IPS DF 19.7 (cell line): Measurements from ENCODE around the gene BEND6.

Experiments
- DNase-seq: peaks from one replicate; pipeline ENCODE4 v3.0.0-alpha.2; 2013; ENCODE audit warnings: low read depth, low spot score

BEND6 gene, protein sequence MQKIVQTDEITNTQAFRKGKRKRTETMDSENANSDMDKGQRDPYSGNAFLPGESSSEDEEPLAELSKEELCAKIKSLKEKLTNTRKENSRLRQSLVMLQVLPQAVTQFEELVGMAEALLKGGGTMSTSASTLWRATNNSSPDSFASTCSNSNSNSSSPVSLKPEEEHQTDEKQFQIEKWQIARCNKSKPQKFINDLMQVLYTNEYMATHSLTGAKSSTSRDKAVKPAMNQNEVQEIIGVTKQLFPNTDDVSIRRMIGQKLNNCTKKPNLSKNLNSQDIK

DNA sequence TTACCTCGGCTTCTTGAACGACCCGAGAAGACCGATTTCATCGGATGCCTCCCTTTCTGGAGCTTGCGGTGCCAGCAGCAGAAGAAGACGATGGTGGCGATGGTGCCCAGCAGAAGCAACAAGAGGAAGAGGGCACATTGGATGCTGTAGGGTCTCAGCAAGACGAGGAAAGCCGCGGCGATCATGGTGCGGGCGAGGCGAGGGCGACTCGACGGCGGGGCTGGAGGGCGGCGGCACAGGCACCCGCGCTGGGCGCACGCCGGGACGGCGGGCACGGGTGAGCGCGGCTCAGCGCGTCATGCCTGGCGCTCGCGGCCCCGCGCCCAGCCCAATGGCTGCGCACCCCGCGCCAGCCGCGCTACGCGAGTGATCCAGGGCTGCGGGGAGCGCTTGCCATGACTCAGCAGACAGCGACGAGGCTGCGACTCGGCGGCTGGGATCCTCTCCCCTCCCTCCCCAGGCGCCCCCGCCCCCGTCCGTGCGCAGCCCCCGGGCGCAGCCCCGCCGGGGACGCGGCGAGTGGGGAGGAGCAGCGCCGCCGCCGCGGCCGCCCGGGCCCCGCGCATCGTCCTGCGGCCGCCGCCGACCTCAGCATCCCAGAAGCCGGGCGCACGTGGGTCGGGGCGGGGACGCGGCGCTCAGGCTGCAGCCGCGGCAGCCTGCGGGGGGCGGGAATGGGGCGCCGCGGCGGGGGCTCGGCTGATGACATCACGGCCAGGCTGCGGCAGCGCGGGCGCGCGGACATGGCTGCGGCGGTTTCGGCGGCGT is at the start of gene BEND6:
BEND6 (plus strand) TSS at position 705 of the 768 bp plus-strand sequence. CDS start 26,704 bp downstream, outside the sequence.
- no peak for DNase-seq

DNA sequence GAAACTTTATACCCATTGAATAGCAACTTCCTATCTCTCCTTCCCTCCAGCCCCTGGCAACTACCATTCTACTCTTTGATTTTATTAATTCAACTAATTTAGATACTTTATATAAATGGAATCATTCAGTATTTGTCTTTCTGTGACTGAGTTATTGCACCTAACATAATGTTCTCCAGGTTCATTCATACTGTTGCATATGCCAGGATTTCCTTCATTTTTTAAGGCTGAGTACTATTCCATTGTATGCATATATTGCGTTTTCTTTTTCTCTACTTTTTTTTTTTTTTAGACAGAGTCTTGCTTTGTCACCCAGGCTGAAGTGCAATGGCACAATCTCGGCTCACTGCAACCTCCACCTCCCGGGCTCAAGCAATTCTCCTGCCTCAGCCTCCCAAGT is 49.5 kb upstream of the BEND6 start:
- DNase-seq: no peak

DNA sequence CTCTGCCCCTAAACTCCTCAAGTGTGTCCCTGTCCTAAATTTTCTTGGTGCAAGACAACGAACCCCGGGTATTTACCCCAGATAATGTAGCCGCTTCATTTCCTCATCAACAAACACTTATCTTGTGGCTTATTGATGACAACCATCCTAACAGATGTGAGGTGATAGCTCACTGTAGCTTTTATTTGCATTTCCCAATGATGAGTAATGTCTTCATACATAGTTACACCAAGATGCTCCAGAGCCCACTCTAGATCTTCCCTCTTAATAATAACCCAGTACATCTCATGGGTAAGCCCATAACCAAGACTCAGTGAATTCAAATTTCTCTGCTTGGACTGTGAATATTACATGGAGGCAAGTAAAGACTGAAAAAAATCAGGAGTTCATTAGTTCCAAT is 48.2 kb upstream of the BEND6 start:
- no peak for DNase-seq

DNA sequence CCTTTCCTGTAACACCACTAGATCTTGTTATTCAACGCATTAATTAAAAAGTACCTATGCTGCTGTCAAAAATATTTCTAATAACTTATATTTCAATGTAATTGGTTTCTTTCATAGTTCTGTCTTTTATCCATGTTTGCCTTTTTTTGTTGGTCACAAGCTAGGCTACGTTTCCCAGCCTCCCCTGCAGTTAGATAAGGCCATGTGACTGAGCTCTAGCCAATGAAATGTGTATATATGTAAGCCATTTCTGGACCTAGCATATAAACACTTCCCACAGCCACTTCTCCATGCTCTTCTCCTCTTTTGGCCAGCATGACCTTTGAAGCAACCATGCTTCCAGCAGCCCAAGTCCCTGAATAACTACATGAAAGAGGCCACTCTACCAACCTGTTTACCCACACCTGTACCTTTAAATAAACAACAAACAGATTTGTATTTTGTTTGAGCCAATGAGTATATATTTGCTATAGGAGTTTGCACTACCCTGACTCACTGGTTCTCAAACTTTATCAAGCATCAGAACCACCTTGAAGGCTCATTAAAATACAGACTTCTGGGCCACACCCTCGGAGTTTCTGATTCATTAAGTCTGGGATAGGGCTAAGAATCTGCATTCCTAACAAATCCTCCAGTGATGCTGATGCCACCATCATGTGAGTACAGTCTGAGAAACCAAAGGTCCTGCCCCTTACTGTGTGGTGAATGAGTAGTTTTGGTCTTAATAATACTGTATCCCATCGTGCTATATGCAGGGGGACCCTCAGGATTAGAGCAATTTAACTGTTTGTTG is 45.6 kb upstream of the BEND6 start:
- no peak for DNase-seq

DNA sequence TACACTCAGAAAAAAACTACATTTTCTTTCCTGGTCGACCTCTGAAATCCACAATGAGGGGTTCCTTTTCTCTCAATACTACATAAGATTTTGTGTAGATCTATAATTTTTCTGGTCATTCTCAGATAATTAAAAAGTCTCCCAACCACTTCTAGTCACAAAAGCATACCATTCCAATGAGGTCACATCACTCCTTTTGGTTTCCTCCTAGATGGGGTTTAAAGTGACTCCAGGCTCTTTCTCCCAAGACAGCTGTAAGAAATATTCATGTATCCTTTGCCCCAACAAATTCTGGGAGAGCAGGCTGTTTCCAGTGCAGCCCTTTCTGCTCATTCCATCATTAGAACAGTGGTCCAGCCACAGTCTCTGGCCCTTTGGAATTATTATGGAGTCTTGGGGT is 43.1 kb upstream of the BEND6 start:
- DNase-seq: no peak

DNA sequence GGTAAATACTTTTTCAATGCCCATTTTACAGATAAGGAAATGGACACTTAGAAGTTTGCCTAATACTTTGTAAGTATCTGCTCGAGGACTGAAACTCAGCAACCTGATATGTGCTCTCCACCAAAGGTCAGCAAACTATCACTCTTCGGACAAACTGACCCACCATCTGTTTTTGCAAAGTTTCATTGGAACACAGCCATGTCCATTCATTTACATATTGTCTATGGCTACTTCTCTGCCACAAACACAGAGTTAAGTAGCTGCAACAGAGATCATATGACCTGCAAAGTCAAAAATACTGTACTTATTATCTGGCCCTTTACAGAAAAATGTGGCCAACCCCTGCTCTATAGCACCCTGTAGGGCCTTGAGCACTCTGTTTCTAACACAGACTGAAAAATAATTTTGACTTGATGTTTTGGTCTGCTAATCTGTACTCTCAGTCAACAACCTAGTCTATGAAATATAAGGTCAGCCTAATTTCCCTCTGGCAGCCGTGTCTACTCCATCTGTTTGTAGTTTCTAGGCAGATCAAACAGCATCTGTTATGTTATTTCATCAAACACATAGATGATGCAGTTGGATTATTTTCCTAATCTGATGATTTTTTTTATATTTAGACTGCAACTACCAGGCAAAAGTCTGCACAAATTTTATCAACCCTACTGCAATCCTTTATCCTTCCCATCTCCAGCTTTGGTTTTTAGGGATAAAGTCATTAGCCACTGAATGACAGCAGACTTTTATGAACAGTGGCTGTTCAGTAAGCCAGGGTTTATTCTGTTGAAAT is 41.4 kb upstream of the BEND6 start:
- DNase-seq: no peak

DNA sequence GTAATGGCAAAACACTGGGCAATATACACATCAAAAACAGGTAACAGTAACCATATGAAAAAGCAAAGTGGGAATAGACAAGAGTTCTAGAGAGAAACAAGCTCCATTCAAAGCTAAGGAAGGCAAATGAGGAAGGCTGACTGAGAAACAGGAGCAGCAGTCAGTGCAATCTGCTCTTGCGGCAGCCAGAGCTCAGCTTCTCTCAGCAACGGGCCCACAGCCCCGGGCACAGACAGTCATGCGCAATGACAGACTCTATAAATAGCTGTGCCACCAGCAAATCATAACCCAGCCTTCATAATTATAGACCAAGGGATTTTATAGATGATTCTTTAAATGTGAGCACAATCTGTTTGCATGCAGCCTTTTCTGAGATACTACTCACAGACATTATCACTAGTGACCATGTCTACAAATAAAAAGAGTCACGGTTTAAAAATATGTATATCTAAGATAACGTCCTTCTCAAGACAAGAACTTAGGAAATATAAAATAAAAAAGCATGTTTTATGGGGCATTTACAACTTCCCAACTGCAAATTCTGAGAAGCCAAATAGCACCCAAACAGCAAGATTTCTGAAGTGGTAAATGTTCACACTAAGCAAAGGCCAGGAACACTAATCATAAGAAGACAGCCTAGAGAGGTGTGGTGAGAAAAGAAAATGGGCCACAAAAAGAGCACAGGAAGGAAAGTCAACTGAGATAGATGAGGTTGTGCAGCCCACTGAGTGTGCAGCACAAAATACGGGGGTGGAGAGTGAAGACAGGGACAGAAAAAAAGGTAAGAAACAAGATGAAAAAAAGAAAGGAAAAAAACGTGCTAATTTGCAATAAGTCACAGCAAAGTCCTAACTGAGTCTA is 39.9 kb upstream of the BEND6 start:
- no peak for DNase-seq

DNA sequence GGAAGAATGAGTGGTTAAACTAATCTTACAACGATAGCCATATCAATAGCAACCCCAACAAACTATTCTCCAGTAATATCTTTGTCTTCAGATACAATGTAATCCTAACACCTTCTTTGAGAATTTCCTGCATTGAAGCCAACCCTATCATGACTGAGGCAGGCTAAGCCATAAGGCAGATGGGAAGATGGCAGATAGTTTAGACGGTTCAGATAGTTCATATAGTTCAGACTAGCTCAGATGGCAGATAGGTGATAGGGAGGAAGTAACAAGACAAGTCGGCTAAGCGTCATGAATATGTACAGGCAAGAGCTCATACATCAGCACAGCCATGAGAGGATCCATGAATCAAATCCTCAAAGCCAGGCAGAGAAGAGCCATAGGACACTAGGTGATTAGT is 39.1 kb upstream of the BEND6 start:
- no peak for DNase-seq

DNA sequence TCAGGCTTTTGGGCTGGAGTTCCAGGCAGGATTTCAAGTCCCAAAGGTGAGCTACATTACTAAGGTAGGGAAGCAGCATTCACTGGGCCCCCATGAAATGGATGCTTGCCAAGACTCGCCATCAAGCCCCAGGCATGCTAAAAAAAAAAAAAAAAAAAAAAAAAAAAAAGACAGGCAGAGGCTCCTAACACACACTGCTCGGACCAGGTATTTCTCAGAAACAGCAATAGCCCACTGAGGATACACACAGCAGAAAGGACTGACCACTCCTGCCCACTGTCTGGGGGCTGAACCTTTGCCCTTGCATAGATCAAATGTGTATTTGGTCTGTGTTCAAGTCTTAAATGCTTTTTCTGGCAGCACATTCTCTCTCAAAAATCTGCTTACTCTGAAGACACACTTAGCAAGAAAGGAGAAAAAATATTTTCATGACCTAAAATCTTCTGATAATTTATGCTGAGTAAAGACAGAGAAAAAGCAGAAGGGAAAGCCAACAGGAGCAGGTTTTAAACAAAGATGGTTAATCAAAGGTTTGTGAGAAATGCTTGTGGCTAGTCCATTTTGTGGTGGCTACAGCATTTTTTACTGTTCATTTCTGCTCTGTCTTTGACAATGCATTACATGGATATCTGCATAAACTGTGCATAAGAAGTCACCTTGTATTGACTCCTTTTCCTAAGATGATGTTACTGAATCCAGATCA is 37.9 kb upstream of the BEND6 start:
- no peak for DNase-seq

DNA sequence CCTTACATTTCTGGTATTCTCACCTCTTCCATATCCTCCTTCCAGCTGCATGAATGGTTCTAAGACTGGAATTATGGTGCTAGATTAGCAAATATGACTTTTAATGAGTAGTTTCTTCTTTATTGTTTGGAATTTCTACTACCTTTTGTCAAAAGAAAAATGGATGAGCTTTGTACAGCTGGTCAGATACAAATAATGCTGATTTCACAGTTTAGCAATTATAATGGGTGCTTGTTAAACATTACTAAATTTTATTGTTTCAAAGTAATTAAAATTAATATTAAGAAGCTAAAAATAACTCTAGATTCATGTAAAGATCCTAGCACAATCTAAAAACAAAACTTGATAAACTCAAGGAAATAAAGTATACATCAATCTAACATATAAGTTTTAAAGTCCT is 32.3 kb upstream of the BEND6 start:
- DNase-seq: no peak

DNA sequence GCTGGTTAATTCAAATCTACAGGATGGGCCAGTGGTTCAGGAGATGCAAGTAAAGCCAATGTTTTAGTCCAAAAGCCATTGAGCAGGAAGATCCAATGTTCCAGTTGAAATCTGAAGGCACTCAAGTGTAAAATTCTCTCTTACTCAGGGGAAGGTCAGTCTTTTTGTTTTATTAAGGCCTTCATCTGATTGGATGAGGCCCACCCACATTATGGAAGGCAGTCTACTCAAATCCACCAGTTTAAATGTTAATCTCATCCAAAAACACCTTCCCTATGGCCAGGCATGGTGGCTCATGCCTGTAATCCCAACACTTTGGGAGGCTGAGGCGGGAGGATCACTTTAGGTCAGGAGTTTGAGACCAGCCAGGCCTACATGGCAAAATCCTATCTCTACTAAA is 31.3 kb upstream of the BEND6 start:
- DNase-seq: no peak

DNA sequence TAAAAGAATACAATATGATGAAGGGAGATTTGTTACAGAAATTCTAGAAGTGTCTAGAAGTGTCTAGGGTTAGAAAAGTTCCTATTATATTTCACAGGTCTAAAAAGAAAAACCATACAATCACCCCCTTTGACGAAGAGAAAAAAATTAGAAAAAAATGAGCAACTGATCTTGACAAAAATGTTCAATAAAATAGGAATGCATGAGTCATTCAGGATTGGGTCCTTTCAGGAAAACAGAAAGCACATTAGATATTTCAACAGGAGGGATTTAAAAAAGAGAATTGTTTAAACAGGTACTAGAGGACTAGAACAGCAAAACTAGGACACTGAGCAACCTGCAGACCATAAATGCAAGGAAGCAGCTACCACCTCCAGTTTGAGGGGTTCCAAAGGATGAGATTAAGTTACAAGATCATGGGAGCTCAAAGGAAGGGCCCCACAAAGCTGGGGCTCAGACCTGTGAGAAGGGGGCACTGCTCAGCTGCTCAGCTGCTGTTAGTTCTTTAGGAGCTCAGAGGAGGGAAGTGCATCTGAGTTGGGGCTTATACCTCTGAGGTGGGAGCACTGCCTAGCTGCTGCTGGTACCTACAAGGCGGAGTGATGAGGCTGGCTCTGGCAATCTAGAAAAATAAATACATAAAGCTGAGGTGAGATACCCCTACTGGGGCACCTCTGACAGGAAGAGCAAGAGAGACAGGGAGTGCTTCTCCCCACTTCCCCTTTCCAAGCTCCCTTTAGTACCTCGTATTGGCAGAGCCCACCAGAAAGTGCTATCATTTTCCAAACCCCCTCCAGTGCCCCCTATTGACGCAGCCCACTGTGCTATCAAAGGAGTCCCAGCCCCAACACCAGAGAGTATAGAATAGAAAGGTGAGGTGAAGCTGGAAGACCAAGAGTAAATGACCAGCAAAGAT is 27.1 kb upstream of the BEND6 start:
- no peak for DNase-seq

DNA sequence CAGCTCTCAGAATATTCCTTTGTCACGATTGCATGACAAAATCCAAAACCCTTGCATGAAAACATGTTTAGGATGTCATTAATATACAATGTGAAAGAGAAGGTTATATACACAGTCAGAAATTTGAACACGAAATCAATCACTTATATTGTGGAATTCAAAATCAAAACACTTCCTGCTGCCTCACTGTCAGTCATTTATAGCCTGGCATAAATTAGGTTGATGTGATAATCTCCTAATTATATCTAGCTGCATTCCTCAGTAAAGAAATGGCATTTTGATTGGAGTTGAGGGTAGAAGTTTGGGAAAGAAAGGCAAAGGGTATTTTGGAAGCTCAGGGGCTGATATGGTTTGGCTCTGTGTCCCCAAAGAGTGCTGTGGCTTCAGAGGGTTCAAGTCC is 24.1 kb upstream of the BEND6 start:
- DNase-seq: no peak

DNA sequence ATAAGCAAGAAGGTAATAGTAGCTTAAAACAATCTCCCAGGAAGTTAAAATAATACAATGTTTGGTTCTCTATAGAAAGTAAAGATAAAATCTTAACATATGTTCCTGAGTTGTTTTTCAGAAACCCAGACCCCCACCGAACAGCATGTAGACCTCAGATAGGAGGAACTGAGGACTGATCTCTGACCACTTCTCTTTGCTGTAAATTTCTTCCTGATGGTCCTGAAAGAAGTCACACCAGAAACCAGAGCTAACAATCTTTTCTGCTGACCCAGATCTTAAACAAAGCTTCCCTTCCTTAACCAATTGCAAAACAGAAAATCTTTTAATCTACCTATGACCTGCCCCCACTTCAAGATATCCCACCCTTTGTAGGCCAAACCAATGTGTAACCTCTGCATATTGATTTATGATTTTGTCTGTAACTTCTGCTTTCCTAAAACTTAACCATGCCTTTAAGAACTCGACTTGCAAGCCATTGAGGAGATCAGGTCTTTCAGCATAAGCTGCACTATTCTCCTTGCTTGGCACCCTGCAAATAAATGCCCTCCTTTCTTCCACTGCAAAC is 21.9 kb upstream of the BEND6 start:
- no peak for DNase-seq

DNA sequence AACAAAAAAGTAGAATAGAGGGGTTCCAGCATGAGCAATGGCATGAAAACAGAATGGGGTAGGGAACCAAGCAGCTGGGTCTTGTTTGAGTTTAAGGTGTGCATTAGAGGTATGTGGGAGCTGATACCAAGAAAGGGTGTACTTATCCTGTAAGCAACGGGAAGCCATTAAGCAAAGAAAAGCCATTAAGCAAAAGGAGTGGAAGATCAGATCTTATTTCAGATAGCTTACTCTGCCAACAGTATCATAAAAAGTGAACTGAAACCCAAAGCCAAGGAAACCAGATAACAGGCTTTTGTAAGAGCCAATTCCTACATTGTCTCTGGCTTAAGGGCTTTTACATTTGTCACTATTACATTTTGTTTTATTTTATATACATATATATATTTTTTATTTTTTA is 21.3 kb upstream of the BEND6 start:
- no peak for DNase-seq

DNA sequence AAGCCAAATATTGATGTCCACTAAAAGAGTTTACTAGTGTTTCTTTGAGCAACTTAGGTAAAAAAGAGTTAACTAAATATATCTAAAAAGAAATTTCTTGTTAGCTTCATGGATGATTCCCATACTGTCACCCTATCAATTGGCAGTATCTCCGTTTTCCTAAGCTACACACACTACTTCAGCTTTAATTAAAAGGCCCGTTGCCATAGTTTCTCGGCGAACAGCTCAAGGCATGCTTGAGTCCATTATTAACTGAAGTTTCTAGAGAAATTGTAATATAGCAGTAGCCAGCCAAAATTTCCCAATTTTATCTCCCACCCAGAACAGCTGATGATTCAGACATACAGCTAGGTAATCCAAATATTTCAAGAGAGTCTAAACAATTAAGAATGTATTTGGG is 20.0 kb upstream of the BEND6 start:
- DNase-seq: no peak

DNA sequence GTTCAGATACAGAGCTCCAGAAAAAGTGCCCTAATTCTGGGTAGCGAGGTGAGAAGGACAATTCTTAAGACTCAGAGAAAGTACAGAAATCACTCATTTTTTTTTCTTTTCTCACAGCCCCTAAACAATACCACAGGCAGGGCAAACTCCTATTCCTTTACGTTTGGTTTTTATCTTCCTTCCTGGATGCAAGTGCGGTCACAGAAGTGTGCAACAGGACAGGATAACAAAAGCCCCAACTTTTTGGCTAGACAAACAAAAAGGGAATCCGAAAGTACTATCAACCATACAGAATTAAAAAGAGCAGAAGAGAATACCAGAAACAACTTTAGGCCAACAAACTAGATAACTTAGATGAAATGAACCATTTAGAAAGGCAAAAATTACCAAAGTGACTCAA is 18.4 kb upstream of the BEND6 start:
- no peak for DNase-seq

DNA sequence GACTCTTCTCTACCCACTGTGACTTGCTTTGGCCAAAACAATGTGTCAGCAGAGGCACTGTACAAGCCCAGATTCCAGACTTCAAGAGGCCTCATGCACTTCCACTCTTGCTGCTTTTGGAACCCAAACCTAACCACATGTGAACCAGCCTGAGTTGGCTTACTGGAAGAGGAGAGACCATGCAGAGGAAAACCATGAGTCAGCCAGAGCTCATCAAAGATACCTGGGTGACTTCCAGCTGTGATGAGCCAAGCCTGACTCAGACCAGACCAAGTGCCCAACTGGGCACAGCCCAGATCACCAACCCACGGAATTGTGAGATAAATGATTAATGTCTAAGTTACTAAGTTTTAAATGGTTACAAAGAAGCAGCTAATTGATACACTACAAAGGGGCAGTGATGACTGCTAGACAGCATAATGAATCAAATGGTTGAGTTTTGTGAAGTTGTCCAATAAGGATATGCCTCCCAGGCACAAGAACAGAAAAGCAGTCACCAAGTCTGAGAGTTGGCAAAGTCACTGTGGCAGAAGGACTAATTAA is 16.2 kb upstream of the BEND6 start:
- no peak for DNase-seq

DNA sequence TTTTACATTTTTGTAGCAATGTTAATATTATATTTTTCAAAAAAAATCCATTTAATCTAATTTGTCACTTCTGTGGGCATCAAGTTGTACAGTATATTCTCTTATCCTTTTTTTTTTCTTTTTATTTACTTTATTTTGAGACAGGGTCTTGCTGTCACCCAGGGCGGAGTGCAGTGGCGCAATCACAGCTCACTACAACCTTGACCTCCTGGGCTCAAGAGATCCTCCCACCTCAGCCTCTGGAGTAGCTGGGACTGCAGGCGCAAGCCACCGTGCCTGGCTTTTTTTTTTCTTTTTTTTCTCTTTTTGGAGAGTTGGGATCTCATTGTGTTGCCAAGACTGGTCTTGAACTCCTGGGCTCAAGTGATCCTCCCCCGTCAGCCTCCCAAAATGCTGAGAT is 14.4 kb upstream of the BEND6 start:
- DNase-seq: no peak
